ENCODE data around the gene BICD1.
"Not testable (repeated sequence)": the region's sequence is repeated elsewhere in the genome, so short reads cannot be mapped to it uniquely, and the experiment has no call there.

Gene BICD1

DNA sequence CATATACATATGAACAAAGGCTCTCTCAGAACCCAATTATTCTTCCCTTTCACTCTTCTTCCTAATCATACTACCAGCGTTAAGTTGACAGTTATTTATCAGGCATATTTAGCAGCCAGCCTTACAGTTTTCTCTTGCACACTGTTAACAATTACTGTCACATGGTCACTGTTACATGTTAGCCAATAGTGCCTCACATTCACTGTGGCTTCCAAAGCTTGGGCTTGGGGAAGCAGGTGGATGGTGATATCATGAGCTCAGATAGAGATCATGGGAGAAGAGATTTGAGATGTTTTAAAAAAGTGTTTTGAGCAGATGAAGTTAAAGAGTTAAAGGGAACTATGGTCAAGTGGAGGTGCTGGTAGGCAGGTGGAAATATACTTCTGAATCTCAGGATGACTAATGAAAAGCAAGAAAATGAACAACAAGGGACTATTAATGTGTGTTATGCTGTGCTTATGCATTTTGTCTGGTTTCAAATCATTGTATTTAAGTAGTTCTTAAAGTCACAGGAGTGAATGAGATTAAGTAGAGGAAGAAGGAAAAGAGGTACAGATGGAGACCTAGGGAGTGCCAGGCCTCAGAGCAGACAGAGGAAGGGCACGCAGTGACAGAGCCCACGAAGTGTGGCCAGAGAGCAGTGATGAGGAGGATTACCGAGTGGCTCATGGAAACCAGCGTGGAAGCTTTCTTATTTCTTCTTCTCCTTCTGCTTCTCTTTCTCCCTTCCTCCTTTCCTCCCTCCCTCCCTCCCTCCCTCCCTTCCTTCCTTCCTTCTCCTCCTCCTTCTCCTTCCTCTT is 39.6 kb downstream of the BICD1 start:
- no peak for DNase-seq

DNA sequence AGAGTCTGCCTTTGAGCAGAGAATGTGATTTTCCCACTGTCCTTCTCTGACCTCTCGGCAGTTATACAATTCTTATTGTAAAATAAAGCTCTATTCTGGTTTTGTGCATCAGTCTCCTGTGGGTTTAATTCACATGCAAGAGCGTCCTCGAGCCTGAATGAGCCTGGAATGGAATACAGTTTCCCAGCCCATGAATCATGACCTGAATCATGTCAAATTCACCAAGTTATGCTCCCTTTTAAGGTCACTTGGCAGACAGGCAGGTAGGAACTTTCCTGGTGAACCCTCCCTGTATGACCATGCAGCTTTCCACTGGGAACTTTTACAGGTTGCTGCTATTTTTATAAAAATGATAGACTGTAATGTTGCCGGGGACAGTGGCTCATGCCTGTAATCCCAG is 41.7 kb downstream of the BICD1 start:
- DNase-seq = no peak

DNA sequence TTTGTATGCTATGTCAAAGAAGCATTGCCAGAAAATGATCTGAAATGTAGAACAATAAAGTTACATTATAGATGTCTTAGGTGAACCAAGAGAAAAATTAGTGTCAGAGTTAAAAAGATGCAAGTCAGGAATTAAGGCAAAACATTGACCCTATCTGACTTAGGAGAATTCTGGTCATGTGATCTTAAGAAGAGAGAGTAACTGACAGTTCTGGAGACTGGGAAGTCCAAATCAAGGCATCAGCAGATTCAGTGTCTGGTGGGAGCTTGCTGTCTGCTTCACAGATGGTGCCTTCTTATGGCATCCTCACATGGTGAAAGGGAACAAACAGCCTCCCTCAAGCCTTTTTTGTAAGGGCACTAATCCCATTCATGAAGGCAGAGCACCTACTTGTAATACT is 42.8 kb downstream of the BICD1 start:
- DNase-seq = no peak

DNA sequence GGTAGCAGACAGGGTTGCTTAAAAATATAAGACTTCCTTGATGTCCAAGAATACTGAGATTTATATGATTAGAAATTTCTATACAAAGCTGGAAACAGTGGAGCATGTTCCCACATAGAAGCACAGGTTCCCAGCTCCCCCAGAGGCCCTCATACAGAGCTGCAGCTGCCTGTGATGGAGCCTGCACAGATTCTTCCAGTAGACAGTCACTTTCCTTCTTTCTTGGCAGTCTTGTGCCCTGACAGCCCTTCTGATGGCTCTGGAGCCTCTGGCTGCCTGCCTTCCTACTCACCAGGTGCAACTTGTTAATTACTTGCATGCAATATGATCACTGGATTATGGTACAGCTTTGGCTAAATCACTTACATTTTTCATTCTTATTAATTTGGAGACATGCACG is 44.4 kb downstream of the BICD1 start:
- no peak for DNase-seq

DNA sequence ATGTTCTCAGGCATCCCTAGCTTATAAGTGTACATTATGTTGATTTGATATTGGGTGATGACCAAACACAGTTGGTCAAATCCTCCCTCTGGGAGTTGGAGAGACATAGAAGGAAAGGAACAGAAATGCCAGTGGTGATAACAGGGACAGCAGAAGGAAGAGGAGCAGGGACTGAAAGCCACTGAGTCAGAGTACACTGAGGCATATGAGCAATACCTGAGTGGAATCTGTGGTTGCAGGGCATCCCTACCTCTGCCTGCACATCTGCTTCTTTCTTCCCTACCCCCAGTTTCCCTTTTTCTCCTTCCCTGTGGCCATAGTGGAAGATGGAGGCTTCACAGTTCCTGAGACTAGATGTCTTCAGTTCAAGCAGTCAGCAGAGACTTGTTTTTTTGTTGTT is 44.9 kb downstream of the BICD1 start:
- no peak for DNase-seq

DNA sequence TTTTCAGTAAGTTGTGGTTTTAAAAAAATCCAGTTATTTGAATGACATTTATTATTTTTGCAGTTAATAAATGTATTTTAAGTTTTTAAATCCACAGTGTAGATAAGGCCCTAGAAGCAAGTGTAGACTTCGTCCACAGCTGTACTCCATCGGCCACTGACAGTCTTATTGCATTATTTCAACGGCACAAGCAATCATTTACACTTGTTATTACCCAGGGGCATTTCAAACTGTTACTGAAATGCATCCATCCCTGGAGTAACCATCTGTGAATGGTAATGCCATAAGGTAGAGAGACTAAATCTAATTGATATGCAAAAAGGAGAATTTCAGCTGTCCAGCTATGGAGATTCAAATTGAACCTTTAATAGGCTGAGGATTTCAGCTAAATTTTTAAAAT is 48.4 kb downstream of the BICD1 start:
- DNase-seq = no peak

DNA sequence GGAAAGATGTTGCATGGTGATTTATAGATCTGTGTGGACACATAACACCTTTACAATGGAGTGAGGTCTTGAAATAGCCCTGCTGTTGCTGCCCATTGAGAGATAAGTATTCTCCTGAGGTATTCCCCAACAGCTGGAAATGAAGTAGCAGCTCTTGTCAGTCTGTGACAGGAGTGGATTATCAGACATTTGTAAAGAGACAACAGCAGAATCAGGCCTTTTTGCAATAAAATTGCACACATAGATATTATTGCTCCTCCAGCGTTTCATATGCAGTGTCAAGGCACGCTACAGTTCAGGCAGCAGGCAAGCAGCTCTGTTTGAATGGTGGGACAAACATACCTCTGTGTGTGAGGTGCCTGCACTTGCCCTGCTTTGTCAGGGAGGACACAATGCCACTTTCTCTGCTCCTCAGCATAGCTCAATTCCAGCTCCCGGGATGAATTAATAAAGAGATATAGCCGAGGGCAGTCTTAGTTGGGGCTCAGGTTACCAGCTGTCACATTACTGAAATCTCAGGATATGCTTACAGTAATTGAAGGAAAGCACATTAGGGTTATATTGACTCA is 49.4 kb downstream of the BICD1 start:
- no peak for DNase-seq

DNA sequence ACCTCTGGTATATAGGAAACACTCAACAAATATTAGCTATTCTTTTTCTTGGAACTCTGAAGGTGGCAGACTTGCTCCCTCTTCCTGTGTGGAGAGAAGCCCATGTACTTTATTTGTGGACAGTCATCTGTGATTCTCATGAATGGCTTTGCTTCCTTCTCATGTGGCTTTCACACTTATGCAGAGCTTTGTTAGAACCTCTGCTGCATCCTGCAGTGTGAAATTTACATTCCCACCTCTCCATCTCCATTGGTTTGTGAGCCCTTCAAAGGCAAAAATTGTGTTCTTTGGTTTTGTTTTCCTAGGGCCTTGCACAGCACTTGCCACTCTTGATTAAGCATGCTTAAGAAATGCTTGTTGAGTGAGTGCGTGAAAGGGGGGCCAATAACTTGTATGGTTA is 51.9 kb downstream of the BICD1 start:
- DNase-seq = no peak

DNA sequence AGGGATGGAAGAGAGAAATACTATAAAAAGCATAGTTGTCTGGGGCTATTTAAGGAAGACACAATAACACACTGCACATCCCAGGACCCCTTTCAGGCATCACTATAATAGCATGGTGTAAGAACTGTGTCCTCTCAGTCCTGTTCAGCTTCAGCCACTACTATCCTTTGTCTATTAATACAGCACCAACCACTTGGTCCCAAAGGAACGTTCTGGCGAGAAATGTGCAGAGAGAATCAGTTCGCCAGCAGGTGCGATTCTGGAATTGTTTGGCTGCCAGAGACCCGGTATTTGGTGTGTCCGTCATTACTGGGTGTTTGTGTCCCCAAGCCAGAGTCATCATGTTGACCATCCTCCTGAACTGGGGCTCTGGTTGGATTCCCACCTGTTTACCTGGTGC is 52.7 kb downstream of the BICD1 start:
- no peak for DNase-seq

DNA sequence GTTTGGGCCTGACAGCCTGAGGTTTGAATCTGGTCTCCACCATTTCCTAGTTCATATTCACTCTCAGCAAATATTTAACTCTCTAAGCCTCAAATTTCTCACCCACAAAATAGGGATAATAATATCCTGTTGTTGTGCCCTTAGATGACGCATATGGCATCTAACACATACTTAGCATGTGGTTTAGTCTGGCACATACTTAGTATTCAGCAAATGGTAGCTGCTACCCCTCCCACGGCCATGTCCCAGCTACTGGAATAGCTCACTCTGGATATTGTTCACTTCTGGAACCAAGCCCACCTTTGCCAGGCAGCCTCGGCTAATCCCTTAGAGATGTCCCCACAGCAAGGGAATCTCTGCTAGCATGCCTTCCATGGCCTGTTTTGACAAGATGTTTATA is 53.3 kb downstream of the BICD1 start:
- no peak for DNase-seq

DNA sequence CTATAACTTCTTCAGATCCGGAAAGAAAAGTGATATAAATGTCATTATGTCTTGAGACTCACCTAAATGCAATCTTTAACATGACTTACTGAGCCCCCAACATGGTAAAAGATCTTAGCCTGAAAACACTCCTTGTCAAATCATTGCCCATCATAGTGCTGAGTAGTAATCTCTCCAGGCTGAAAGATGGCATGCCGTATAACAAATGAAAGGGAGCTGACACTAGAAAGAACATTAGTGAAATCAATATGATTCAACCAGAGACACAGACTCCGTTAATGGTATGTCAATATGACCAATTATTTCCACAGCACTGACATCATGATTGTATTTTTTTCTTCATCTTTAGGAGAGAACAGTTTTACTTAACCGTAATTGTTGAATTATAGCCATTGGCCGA is 54.4 kb downstream of the BICD1 start:
- DNase-seq = no peak

DNA sequence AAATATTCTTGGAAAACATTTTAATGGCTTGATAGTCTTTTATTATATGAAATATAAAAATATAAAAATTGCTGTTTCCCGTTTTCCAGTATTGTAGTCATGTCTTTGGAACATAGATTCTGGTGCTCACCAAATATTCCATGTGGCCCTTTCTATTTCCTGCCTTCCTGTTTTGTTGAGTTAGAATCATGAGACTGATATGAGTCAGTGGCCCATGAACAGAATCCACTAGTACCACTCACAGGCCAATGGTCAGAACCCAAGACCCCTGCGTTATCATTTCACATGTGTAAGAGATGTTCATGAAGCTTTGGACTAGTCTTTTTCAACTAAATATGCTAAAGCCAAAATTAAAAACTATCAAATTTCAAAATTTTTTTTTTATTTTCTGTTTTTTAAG is 56.9 kb downstream of the BICD1 start:
- DNase-seq = no peak

DNA sequence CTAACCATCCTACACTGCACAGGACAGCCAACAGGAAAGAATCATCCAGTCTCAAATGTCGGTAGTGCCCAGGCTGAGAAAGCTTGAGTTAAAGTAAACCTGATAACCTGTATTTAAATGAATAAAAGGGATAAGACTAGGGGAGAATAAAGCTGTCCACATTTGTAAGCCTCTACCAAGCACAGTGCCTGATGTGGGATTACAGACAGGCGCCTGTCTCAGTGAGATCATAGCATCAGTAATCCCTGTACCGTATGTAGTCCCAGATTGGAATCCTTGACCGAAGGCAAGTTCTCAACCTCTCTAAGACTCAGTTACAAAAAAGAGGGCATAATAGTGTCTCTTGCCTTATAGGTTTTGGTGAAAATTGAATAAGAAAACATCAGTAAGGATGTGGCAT is 59.9 kb downstream of the BICD1 start:
- no peak for DNase-seq

DNA sequence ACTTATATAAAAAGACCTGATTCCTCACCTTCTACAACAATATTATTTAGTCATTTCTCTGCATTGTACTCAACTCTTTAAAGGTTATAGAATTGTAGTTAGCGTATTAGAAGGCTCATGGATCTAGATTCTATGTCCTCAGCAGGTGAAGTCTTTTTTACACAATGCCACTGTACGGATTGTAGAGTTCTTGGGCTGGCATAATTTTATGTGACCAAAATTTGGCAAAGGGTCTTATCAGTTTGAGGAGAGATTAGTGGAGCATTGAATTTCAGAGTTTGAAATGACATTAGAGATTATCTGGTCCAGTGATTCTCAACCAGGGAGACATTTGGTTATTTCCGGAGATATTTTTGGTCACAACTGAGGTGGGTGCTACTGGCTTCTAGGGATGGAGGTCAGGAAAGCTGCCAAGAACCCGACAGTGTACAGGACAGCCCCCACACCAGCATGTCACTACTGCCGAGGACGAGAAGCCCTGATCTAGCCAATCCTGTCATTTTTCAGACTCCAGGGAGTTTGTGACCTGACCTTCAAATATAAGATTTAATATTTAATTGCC is 63.9 kb downstream of the BICD1 start:
- peak in 1 of 2 experiments; percentile 18 for DNase-seq

DNA sequence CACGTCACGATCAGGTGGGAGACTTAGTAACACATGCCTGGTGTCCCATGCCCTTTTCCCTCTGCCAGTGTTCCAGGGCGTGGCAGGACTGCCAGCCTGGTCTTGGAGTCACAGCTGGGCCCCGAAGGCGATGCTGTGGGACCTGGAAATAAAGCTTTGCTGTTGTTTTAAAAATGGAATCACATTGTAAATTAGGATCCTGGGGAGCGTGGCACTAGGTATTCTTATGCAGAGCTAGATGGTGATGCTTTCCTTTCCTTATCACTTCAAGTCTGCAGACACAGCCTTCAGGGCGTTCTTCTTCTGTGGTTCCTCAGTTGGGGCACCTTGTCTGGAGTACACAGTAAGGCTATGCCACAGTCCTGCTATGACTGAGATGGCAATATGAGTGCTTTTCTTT is 64.6 kb downstream of the BICD1 start:
- DNase-seq = no peak

DNA sequence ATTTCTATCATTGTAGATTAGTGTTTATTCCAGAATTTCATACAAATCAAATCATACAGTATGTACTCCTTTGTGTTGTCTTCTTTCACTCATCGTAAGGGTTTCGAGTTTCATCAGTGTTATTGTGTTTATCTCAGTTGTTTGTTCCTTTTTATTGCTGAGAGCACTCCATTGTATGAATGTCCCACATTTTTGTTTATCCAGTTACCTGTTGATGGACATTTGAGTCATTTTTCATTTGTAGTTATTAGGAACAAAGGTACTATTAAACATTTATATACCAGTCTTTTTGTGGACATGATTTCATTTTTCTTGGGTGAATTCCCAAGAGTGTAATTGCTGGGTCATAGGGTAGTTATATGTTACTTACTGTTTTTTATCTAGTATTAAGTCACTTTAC is 70.0 kb downstream of the BICD1 start:
- DNase-seq = no peak

DNA sequence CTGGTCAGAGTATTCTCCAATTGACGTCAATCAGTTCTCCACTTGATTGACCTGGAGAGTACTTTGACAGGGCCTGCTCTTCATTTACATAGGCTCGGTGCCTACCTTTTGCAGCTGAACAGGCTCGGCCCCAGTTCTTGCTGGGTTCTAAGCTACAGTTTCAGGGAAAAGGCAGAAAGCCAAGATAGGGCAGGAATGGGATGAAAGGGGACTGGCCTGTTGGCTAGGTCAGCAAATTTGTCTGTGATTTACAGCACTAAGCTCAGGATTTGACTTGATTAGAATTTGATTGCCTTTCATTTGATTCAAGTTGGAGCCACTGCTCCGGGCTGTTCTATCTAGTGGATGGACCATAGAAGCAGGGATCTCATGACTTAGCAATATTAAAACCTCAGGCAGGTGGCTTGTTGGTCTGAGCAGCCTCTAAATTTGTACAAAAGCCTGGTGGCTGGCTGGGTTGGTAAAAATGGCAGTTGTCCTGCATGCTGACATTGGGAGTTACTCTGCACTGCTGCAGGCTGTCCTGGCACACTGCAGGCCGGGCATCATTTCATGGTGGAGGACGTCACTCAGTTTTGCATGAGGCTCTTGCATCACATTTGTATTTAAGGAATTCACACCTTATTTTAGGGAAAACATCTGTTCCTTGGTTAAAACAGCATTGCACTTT is 71.8 kb downstream of the BICD1 start:
- DNase-seq = no peak

DNA sequence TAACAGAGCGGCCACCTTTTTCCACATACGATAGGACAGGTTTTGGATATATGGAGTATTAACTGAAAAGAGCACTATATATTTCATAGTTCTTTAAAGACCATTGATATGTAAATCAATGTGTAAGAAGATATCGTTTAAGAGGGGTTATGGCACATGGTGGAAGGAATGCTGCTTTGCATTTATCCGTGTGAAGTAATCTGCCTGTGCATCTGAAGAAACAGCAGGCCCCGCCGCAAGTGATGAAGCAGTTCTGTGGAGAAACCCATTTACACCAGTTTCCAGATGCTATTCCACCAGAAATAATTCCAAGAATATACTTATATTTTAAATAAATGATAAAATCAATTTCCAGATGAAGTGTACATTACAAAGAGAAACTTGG is 72.4 kb downstream of the BICD1 start:
- DNase-seq = no peak

DNA sequence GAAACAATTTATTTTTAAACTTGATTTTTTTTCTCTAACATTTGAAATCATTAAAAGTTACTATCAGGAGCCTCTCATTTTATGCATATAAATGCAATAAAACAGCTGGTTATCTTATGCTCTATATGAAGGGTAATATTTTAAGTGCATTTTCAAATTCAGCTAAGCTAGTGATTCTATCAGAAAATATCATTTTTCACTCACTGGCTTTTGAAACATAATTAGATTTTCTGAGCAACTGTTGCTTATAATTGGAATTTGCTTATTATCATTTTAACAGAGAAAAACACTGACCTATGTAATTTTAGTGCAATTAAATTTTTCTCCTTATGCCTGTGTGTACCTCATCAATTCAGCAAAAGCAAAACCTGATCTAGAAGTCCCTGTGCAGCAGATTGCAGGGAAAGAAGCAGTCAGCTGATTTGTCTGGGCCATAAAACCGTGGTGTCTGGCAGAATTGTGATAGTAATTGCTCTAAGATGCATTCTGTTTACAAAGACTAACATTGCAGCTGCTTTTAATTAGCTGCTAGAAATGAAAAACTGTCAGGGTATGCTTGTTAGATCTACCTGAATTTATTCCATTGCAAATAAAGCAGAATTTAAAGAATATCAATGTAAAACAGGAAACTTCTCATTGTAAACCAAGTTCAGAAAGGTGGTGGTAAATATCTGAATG is 75.0 kb downstream of the BICD1 start:
- DNase-seq = no peak

DNA sequence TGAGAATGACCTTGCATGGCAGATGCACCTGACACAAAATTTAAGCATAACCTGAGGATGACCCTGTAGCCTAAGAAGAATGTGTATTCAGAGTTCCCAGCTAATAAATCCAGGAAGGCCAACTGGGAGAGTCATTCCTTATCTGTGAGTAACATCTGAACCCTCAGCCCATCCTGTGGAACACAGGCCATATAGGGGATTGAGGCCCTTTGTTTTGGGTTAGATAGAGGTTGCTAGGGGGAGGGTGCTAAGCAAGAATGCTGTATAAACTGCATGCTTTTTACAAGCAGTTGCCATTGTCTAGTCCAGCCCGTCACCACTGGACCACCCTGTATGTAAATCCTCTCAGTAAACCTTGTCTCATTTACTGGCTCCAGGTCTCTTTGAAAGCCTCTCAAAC is 77.0 kb downstream of the BICD1 start:
- DNase-seq = no peak

DNA sequence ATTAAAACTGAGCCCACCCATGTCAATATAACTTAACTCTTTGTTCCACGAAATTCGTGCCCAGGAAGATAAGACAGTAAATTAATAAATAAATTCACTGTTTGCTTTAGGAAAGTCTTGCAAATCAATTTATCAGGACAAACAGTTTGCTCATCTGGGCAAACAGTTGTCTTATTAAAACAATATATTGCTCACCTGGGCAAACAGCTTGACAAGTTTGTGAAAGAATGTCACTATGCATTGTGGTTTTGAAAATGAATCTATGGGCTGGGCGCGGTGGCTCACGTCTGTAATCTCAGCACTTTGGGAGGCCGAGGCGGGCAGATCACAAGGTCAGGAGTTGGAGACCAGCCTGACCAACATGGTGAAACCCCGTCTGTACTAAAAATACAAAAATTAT is 80.5 kb downstream of the BICD1 start:
- not testable (repeated sequence) for DNase-seq

DNA sequence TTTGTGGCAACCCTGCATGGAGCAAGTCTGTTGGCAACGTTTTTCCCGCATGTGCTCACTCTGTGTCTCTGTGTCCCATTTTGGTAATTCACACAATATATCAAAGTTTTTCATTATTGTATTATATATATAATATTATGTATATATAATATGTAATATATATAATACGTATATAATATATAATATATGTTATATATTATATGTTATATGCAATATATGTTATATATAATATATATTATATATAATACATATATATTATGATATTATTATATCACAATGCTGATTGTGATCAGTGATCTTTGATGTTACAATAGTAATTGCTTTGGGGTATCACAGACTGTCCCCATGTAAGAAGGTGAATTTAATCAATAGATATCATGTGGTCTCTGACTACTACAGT is 84.8 kb downstream of the BICD1 start:
- DNase-seq = no peak

All from cerebellar nuclear complex (tissue), 1 donor.